OCI-LY1 (cell line): ENCODE data around the gene ABCE1.

Experiments
- CTCF ChIP-seq: fragments of 200-600 bp; sonication (generic), shearing (Covaris generic); IDR thresholded peaks from 2 replicates; pipeline ENCODE4 v1.5.1; 2017; ENCODE audit warnings: mild to moderate bottlenecking, antibody characterized with exemption, low read length, moderate library complexity, mixed read lengths
- EZH2 ChIP-seq: fragments of 200-600 bp; sonication (generic), shearing (Covaris generic); IDR thresholded peaks from 2 replicates; pipeline ENCODE4 v1.8.0; 2017; ENCODE audit warnings: borderline replicate concordance, mixed run types, mild to moderate bottlenecking, antibody characterized with exemption, low read length, moderate library complexity, mixed read lengths

- no peak for TF ChIP-seq CTCF
- TF ChIP-seq EZH2 = no peak
Observed at GRCh38 chr4:145076469-145076855, 21.6 kb upstream of the ABCE1 start.
